ENCODE measurements around the gene CSGALNACT2.

The CSGALNACT2 gene

DNA sequence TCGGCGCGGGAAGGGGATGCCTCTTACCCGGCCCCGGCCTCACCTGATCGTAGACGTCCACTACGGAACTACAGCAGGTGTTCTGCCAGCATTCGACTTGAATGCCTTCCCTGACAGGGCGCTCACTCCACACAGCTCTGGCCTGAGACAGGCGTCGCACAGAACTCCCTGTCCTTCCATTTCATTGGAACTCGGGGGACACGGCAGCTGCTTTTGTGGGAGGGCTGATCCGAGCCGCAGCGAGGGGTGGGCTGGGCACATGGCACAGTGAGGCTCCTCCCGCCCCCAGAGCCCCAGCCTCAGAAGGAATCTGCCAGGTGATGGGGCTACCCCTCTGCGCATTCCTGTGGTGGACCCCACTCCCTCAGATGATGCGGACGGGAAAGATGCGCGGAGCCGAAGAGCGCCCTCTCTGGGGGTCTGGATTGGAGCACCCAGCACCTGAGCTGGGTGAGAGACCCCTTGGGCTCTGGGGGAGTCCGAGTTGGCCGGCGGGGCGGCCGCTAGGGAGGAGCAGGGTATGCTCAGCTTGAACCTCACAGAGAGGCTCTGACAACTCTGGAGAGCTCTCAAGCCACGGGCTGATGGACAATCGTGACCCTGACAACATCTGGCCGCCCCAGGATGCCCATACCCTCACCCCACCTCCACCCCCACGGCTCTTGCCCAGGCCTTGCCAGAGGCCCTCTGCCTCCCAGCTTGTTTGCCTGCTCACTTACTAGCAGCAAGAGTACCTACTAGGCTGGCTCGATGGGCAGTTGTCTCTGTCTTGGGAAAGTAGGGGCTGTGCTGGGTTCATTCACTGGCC lies 92.1 kb downstream of the CSGALNACT2 start:
- DNase-seq (ENCODE audit: low spot score), result no peak
- TF ChIP-seq CTCF (IDR thresholded peaks at IDR 0.05; ENCODE audit: extremely low read depth, insufficient read depth, missing control alignments), result no peak
- in situ Hi-C loops (cut with MboI; ENCODE audit: low pct_unique_long_range_greater_than_20kb, low sequenced_read_pairs, unreplicated experiment), result no loop called here

- TF ChIP-seq CTCF (IDR thresholded peaks at IDR 0.05; ENCODE audit: extremely low read depth, insufficient read depth, missing control alignments), result no peak
- in situ Hi-C loops (cut with MboI; ENCODE audit: low pct_unique_long_range_greater_than_20kb, low sequenced_read_pairs, unreplicated experiment), result no loop called here
- DNase-seq (ENCODE audit: low spot score), result no peak
Observed at GRCh38 chr10:43230909-43231522, 92.8 kb downstream of the CSGALNACT2 start.

GRCh38 chr10:43231523-43232078 lies 93.4 kb downstream of the CSGALNACT2 start:
- TF ChIP-seq CTCF (IDR thresholded peaks at IDR 0.05; ENCODE audit: extremely low read depth, insufficient read depth, missing control alignments), result no peak
- in situ Hi-C loops (cut with MboI; ENCODE audit: low pct_unique_long_range_greater_than_20kb, low sequenced_read_pairs, unreplicated experiment), result no loop called here

DNA sequence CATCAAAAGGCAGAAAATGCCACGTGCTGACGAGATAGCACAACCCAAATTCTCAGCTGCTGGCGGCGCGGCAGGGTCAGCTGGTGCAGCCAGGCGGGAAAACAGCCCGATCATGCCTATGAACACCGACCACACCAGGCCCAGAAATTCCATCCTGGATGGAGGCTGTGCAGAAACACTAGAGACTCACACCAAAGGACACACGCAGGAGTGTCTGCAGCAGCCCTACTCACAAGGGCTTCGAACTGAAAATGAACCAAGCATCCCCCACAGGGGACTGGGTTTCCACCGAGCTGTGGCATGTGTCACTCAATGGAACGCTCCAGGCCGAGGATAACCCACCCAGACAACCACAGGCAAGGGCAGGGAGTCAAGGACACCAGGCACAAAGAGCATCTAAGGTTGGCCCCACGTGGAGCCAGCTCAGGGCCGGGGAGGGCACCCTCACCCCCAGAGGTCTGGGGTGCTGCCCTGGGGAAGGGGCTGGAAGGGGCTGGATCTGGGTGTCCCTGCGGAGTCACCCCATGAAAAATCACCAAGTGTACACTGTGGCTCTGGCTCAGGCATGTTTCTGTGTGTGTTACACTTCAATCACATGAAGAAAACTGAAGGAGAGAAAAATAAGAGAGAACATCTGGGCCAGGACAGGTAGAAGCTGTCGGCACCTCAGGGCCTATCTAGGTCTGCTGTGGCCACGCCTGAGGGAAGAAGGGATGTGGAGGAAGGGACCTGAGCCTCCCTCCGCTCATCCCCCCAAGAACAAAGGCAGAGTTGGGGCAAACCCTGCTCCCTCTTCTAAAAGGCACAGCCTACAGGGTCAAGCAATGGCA lies 95.6 kb downstream of the CSGALNACT2 start:
- in situ Hi-C loops (cut with MboI; ENCODE audit: low pct_unique_long_range_greater_than_20kb, low sequenced_read_pairs, unreplicated experiment), result no loop called here
- no peak for TF ChIP-seq CTCF (IDR thresholded peaks at IDR 0.05; ENCODE audit: extremely low read depth, insufficient read depth, missing control alignments)
- DNase-seq (ENCODE audit: low spot score), result no peak

More at GRCh38 chr10:43231523-43232078, 93.4 kb downstream of the CSGALNACT2 start:
- DNase-seq (ENCODE audit: low spot score), result no peak

GRCh38 chr10:43234471-43235041 lies 96.3 kb downstream of the CSGALNACT2 start:
- TF ChIP-seq CTCF (IDR thresholded peaks at IDR 0.05; ENCODE audit: extremely low read depth, insufficient read depth, missing control alignments), result no peak
- in situ Hi-C loops (cut with MboI; ENCODE audit: low pct_unique_long_range_greater_than_20kb, low sequenced_read_pairs, unreplicated experiment), result no loop called here
- DNase-seq (ENCODE audit: low spot score), result no peak
